GM12892 (cell line): Measurements from ENCODE around the gene ATP2C1.
A peak's percentile ranks its signal among the peaks of the same experiment; 100 is the strongest.

ENCODE experiments used
- DNase-seq: peaks from one replicate; pipeline ENCODE4 v3.0.0; 2011; ENCODE audit not compliant: insufficient read length
- FAIRE-seq: peaks from 2 replicates; lab custom pipeline; 2011; peaks lifted over from hg19 to GRCh38; lab: Jason Lieb, UNC
- POLR2A ChIP-seq: IDR thresholded peaks from 2 replicates; pipeline ENCODE4 v1.6.1; 2011; ENCODE audit warnings: low read depth, low read length, control low read depth
- POLR2AphosphoS5 ChIP-seq: IDR thresholded peaks from 2 replicates; pipeline ENCODE4 v1.6.1; 2011; ENCODE audit warnings: low read depth, low read length, control low read depth
- TAF1 ChIP-seq: IDR thresholded peaks from 2 replicates; pipeline ENCODE4 v1.6.1; 2011; ENCODE audit warnings: low read depth, mild to moderate bottlenecking, control low read depth, low read length, borderline replicate concordance

ATP2C1 gene

DNA sequence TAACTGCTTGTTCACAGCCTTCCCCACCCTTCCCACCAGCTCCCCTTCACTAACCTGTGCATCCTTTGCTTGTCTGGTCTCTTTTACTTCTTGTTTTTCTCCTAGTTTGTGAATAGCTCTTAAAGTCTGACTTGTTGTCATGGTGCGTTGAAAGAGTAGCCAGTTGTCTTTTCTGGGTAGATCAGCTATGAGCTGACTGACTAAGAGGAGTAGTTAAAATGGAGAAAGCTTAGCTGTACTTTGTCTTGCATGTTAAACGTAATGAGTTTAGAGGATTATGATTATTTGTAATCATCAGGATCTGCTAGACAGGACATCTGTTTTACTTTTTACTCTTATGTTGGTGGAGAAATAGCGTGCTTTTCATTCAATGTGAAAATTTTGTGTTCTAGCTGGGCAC, 35.9 kb downstream of the ATP2C1 start:
- TF ChIP-seq POLR2AphosphoS5 (no peak), POLR2A (no peak), TAF1 (no peak)
- DNase-seq (no peak), FAIRE-seq (peak; percentile 24)

DNA sequence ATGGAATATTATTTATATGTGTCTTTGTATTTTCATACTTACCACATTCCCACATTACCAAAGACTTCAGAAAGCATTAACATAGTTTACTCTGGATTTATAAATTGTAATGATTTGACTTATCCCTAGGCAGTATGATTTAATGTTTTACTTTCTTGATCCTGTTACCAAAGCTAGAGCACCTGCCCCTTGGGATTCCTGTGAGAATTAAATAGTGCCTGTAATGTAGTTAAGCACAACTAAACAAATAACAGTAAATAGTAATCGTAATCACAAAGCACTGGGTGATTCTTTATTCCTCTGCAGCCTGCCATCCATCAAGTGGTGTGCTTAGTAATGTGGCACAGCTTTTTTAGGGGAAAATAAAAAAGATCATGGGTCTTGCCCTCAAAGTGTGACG, 39.1 kb downstream of the ATP2C1 start:
- DNase-seq (no peak), FAIRE-seq (no peak)
- no peak for TF ChIP-seq POLR2AphosphoS5
- TF ChIP-seq POLR2A, result no peak
- no peak for TF ChIP-seq TAF1

DNA sequence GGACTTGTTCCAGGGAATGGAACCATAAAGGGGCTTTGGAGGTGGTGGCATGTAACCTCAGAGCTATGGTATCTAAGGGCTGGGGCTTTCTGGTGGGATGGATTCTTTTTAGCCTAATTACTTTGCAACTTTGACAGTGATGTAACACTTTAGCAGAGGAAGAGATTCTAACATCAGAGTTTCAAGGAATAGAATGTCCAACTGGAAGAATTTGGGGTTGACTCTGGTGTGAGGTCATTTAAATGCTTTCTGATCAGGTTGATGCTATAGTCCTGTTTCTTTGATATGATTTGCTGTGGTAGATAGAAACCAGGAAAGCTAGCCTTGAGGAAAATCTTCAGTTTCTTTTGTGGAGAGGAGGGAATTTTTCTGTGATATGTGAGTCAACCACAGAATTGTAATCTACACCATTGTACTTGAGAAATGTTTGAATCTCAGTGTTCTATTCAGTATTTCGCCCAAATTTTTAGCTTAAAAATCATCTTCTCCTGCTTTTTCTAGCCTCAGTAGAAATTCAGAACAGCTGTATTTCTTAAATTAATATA, 40.0 kb downstream of the ATP2C1 start:
- DNase-seq (no peak), FAIRE-seq (no peak)
- TF ChIP-seq TAF1 (no peak), POLR2A (no peak), POLR2AphosphoS5 (no peak)

DNA sequence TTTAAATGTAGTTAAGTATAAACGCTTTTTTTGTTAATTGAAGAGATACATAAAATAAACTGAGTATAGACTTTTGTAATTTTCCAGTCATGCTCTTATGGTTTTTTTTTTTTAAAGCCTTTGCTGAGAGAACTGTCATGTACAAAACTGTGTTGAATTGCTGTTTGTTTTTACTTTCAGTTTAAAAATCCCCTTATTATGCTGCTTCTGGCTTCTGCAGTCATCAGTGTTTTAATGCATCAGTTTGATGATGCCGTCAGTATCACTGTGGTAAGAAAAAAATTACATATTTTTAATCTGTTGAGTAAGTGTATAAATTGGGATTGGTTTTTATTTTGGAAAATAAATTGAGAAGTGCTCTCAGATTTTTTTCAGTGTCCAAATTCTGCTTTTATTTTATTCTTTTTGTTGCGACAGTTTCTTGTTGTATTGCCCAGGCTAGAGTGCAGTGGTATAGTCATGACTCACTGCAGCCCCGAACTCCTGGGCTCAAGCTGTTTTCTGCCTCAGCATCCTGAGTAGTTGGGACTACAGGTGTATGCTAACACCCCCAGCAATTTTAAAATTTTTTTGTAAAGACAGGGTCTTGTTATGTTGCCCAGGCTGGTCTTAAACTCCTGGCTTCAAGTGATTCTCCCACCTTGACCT, 40.7 kb downstream of the ATP2C1 start:
- TF ChIP-seq POLR2A (no peak), TAF1 (no peak), POLR2AphosphoS5 (no peak)
- no peak for FAIRE-seq
- no peak for DNase-seq

DNA sequence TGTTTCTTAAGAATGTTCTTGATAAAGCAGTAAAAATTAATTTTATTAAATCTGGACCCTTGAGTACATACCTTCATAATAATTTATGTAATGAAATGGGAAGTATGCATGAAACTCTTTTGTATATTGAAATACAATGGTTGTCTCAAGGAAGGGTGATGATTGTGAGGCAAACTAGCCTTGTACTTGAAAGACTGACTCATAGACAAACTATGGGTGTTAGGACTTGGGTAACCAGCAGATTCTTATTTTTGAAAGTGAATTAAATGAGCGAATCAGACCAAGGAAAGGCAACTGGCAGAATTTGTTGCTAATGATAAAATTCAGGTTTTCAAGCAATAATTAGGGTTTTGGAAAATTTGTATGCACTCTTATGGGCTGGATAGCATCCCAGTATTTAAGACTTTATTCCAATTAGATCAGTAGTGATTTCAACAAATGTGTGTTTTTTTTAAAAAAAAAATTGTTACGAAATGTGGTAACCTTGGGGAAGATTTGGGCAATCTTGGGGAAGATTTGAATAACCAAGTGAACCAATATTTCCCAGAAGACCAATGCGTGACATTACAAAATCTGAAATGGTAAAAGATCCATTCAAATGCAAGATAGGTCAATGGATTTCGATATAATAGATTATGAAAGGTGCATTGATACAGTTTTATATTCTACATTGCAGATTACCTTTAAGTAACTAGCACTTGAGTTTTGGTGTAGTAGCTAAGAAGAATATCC, 42.0 kb downstream of the ATP2C1 start:
- DNase-seq (no peak), FAIRE-seq (no peak)

DNA sequence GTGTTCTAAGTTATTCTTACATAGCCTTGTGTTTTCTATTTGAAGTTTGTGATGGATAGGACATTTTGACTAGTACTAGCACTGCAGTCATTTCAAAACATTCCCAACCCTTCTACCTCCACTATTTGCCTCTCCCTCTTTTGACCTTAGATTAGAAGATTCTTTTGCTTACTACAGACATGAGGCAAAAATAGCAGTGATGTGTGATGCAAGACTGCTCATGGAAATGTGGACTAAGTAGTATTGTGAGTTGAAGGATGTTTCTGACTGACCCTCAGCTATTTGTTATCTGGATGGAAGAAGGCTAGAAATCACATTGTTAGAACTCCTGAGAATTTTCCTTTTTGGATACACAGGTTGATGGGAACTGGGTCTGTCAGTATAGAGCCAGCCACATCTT, 45.9 kb downstream of the ATP2C1 start:
- DNase-seq (no peak), FAIRE-seq (no peak)
- TF ChIP-seq POLR2A, result no peak

More for the DNA sequence above, 42.0 kb downstream of the ATP2C1 start:
- TF ChIP-seq POLR2AphosphoS5 (no peak), POLR2A (no peak), TAF1 (no peak)

DNA sequence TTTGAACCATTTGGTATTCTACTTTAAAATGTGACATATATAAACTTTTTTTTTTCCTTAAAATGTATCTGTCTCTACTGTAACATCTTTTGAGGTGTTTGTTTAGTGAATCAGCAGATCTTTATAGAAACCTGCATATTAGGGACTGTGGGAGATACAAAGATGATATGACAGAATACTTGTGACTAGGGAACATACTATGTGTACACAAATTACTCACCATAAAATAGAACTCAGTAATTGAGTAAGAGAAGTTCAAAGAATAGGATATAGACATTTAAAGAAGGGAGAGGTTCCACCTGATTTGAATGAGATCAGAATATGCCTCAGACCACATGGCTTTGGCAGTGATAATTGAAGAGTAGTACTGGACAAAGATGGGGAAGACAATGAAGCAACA, 47.9 kb downstream of the ATP2C1 start:
- DNase-seq, result no peak
- TF ChIP-seq POLR2A, result no peak
- no peak for TF ChIP-seq TAF1
- TF ChIP-seq POLR2AphosphoS5, result no peak
- no peak for FAIRE-seq

DNA sequence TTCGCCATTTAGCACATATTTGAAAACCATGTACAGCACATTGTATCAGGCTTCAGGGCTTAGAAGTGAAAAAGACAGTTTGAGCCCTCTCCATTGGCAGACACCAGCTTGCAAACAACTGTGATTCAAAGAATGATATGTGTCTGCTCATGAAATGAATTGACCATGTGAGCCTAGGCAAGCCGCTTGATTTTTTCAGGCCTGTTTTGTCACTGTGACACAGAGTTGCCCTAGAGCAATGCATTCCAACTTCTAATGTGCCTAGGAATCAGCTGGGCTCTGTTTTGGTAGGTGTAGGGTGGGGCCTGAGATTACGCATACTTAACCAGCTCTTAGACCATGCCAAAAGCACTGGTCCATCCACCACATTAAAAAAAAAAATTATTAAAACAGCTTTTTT, 53.0 kb downstream of the ATP2C1 start:
- no peak for DNase-seq
- TF ChIP-seq POLR2AphosphoS5, result no peak
- TF ChIP-seq TAF1, result no peak
- TF ChIP-seq POLR2A, result no peak
- no peak for FAIRE-seq

DNA sequence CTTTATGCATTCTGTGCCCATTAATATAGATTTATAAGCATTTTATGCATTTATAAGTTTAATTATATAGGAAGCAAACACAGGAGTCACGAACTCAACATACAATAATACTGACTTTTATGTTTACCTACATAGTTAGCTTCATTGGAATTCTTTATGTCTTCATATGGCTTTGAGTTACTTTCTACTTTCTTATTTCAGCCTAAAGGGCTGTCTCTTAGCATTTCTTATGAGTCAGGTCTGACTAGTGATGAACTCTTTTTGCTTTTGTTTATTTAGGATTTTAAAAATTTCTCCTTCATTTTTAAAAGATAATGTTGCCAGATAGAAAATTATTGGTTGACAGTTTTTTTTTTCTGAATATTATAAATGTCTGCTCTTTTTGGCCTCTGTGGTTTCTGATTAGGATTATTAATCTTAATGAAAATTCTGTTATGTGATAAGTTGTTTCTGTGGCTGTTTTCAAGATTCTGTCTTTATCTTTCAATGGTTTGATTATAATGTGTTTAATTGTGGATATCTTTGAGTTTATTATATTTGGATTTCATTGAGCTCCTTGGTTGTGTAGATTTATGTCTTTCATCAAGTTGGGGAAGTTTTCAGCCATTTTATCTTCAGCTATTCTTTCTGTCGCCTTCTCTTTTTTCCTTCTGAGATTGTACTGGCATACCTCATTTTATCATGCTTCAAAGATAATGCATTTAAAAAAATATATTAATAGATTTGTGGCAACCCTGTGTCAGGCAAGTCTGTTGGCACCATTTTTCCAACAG, 54.3 kb downstream of the ATP2C1 start:
- TF ChIP-seq POLR2AphosphoS5 (no peak), POLR2A (no peak), TAF1 (no peak)
- no peak for FAIRE-seq
- DNase-seq, result no peak

DNA sequence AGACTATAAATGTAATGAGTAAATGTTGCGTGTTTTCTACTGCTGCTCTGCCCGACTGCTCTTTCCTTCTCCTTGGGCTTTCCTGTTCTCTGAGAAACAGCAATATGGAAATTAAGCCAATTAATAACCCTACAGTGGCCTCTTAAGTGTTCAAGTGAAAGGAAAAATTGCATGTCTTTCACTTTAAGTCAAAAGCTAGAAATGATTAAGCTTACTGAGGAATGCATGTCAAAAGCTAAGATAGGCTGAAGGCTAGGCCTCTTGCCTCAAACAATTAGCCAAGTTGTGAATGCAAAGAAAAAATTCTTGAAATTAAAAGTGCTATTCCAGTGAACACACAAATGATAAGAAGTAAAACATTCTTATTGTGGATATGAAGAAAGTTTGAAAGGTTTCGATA, 55.0 kb downstream of the ATP2C1 start:
- TF ChIP-seq TAF1 (no peak), POLR2A (no peak), POLR2AphosphoS5 (no peak)
- FAIRE-seq (peak; percentile 36), DNase-seq (no peak)

DNA sequence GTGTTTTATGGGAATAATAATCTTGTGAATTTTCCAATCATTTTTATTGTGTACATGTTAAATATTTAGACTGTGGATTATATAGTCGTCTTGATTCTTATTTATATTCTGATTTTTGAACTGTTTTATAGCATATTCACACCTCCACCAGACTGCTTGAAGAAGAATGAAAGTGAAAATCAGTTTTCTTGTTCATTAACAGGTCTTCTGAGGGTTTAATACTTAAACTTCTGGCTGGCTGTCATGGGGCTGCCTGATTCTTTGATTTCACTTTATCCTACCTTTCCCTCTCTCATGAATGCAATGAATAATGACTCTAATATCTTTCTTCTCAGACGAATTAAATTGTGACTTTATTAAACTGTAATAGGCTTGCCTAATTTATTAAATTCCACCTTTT, 56.2 kb downstream of the ATP2C1 start:
- TF ChIP-seq TAF1, result no peak
- no peak for TF ChIP-seq POLR2AphosphoS5
- TF ChIP-seq POLR2A, result no peak
- DNase-seq, result no peak
- no peak for FAIRE-seq

DNA sequence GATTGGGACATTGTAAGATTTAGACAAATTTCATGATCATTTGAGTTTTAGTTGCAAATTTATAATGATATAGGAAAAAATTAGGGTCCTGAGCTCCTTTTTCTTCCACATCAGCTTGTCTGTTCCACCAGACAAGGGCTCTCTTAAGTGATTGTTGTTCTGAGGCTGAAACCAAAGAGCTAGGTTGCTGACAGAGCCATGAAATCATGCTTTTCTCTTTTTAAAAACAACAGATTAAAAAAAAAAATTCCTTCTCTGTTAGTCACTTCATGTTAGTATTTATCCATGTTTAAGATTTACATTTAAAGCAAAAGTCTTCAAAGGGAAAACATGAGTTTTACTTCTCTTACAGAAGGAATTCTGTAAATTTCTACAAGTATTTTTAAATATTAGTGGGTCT, 56.8 kb downstream of the ATP2C1 start:
- FAIRE-seq, result no peak
- TF ChIP-seq POLR2A, result no peak
- TF ChIP-seq TAF1, result no peak
- TF ChIP-seq POLR2AphosphoS5, result no peak
- DNase-seq, result no peak
